A549 (cell line): ENCODE data around the gene MAP3K5. TPM values are rescaled to one million over a fixed set of nuclear protein-coding genes. Genes with fewer than 3 reads are reported as not detected.

Experiments
- ATAC-seq, 2 experiments: fragments of 200-7000 bp in 1 of 2; fragments of >200 bp in 1 of 2; cut with Nextera tagmentation in 1 of 2; cut with Tn5 transposase in 1 of 2; 3 replicates each; pipeline versions ENCODE4 v1.8.0 to v1.9.1; 2018 to 2020; ENCODE audit warnings: mild to moderate bottlenecking in 1 of 2, moderate library complexity in 1 of 2
- CTCF ChIA-PET: fragments of 300-600 bp; sonication (Branson Sonifier 250); formaldehyde crosslinking; extraction: SDS; loops from one replicate; lab custom pipeline; 2021; ENCODE audit warnings: antibody characterized with exemption, inconsistent platforms; lab: Yijun Ruan, JAX
- POLR2A ChIA-PET: fragments of 350-600 bp; formaldehyde crosslinking; extraction: SDS; loops from one replicate; lab custom pipeline; 2021; ENCODE audit warnings: antibody characterized with exemption, inconsistent platforms; lab: Yijun Ruan, JAX
- DNase-seq, 2 experiments: peaks; one replicate each; pipeline versions ENCODE4 v3.0.0 to v3.0.0-alpha.2; 2011 to 2016; ENCODE audit warnings: low read depth in 1 of 2, low spot score in 1 of 2
- FAIRE-seq: peaks from 2 replicates; lab custom pipeline; 2011; peaks lifted over from hg19 to GRCh38; lab: Jason Lieb, UNC
- H3K27ac ChIP-seq, 2 experiments: fragments of >200 bp; sonication (Bioruptor Twin); formaldehyde crosslinking; 3 replicates each; pipeline ENCODE4 v1.5.1; 2016 to 2017
- H3K4me1 ChIP-seq: fragments of >200 bp; sonication (Bioruptor Twin); formaldehyde crosslinking; 3 replicates; pipeline ENCODE4 v1.6.1; 2016
- H3K4me2 ChIP-seq: fragments of >200 bp; sonication (Bioruptor Twin); formaldehyde crosslinking; 3 replicates; pipeline ENCODE4 v1.6.1; 2016
- H3K4me3 ChIP-seq: fragments of >200 bp; sonication (Bioruptor Twin); formaldehyde crosslinking; 3 replicates; pipeline ENCODE4 v1.5.1; 2016
- H3K9me3 ChIP-seq: fragments of >200 bp; sonication (Bioruptor Twin); formaldehyde crosslinking; 3 replicates; pipeline ENCODE4 v1.6.1; 2016
- CBX8 ChIP-seq: fragments of 200-600 bp; sonication (generic); IDR thresholded peaks from 2 replicates; pipeline ENCODE4 v1.6.1; 2016
- CEBPB ChIP-seq, 2 experiments: fragments of >200 bp in 1 of 2; sonication (Bioruptor Twin) in 1 of 2; formaldehyde crosslinking in 1 of 2; IDR thresholded peaks; 2 replicates each; pipeline ENCODE4 v1.6.1; 2012 to 2016
- ESRRA ChIP-seq: fragments of 150-350 bp; IDR thresholded peaks from 2 replicates; pipeline ENCODE4 v1.6.1; 2014; ENCODE audit warnings: mild to moderate bottlenecking, low read length, borderline replicate concordance
- FOSB ChIP-seq: fragments of 250-450 bp; sonication (Bioruptor Pico); IDR thresholded peaks from 2 replicates; pipeline ENCODE4 v1.5.0; 2020; ENCODE audit warnings: mild to moderate bottlenecking, moderate library complexity
- JUN ChIP-seq, 2 experiments: fragments of >200 bp; sonication (Bioruptor Twin); formaldehyde crosslinking; IDR thresholded peaks; 2 replicates in 1 of 2; 3 replicates in 1 of 2; pipeline ENCODE4 v1.6.1; 2016 to 2017
- MYC ChIP-seq: IDR thresholded peaks from 2 replicates; pipeline ENCODE4 v1.6.1; 2012; ENCODE audit warnings: mild to moderate bottlenecking, inconsistent platforms, low read length, improper control_type of control experiment, borderline replicate concordance
- NPAS2 ChIP-seq: fragments of 250-450 bp; sonication (Bioruptor Pico); IDR thresholded peaks from 2 replicates; pipeline ENCODE4 v1.8.0; 2022; ENCODE audit warnings: mild to moderate bottlenecking, moderate library complexity, borderline replicate concordance
- RAD21 ChIP-seq, 2 experiments: fragments of >200 bp in 1 of 2; sonication (Bioruptor Twin) in 1 of 2; formaldehyde crosslinking in 1 of 2; IDR thresholded peaks in 1 of 2; conservative IDR thresholded peaks in 1 of 2; 2 replicates in 1 of 2; 3 replicates in 1 of 2; pipeline ENCODE4 v1.6.1; 2012 to 2018; ENCODE audit warnings: inconsistent platforms in 1 of 2
- RCOR1 ChIP-seq: fragments of 150-350 bp; IDR thresholded peaks from 2 replicates; pipeline ENCODE4 v1.6.1; 2014; ENCODE audit warnings: antibody characterized with exemption, low read length, low read depth
- SREBF2 ChIP-seq: fragments of 450-650 bp; IDR thresholded peaks from 2 replicates; pipeline ENCODE4 v1.6.1; 2014; ENCODE audit warnings: mild to moderate bottlenecking, moderate library complexity
- TFCP2L1 ChIP-seq: fragments of 250-450 bp; sonication (Bioruptor Pico); IDR thresholded peaks from 2 replicates; pipeline ENCODE4 v1.5.0; 2021; ENCODE audit warnings: mild to moderate bottlenecking
- TP53 ChIP-seq: fragments of 250-450 bp; sonication (Bioruptor Pico); IDR thresholded peaks from 2 replicates; pipeline ENCODE4 v1.5.0; 2021; ENCODE audit warnings: mild to moderate bottlenecking, moderate library complexity
- ZC3H11A ChIP-seq: fragments of 450-650 bp; IDR thresholded peaks from 2 replicates; pipeline ENCODE4 v1.6.1; 2014; ENCODE audit warnings: antibody characterized with exemption, mild to moderate bottlenecking
- ZFP36 ChIP-seq: fragments of 450-650 bp; IDR thresholded peaks from 2 replicates; pipeline ENCODE4 v1.6.1; 2014; ENCODE audit warnings: borderline replicate concordance; ENCODE audit not compliant: partially characterized antibody
- WGBS: methylation state at CpG from one replicate; pipeline ENCODE4 v1.1.6; 2017; ENCODE audit errors: missing lambda C conversion rate; 5-methylcytosine and 5-hydroxymethylcytosine counted together
- polyA plus RNA-seq, 4 experiments: library from polyadenylated mRNA; depleted of rRNA in 3 of 4; stranded (reverse); fragments of >200 nt; fragmentation: RNase III in 1 of 4; extraction: RNeasy Plus Mini Kit Qiagen cat#74134 plus additional on column Dnase treatment in 1 of 4; gene quantifications; 2 replicates in 3 of 4; 3 replicates in 1 of 4; pipeline ENCODE4 v1.2.3, GENCODE V29; 2011 to 2017
- TF ChIP-seq, protein P1 (sequence below): IDR thresholded peaks from 2 replicates; pipeline ENCODE4 v1.6.1; 2012; ENCODE audit warnings: low read depth, borderline replicate concordance
- TF ChIP-seq, protein P2 (sequence below): fragments of 250-450 bp; sonication (Bioruptor Pico); IDR thresholded peaks from 2 replicates; pipeline ENCODE4 v1.5.0; 2020; ENCODE audit warnings: low read depth, mild to moderate bottlenecking, moderate library complexity
- TF ChIP-seq, protein P3 (sequence below): fragments of >200 bp; sonication (Bioruptor Twin); formaldehyde crosslinking; IDR thresholded peaks from 3 replicates; pipeline ENCODE4 v1.6.1; 2016
- TF ChIP-seq, protein P4 (sequence below): fragments of >200 bp; sonication (Bioruptor Twin); formaldehyde crosslinking; IDR thresholded peaks from 3 replicates; pipeline ENCODE4 v1.5.1; 2016
- TF ChIP-seq, protein P5 (sequence below): IDR thresholded peaks from 2 replicates; pipeline ENCODE4 v1.6.1; 2012

Gene MAP3K5
- polyA plus RNA-seq, 2 of the 4 experiments (the other 2 are of a cell fraction) = 2.1 to 4.1 TPM

DNA sequence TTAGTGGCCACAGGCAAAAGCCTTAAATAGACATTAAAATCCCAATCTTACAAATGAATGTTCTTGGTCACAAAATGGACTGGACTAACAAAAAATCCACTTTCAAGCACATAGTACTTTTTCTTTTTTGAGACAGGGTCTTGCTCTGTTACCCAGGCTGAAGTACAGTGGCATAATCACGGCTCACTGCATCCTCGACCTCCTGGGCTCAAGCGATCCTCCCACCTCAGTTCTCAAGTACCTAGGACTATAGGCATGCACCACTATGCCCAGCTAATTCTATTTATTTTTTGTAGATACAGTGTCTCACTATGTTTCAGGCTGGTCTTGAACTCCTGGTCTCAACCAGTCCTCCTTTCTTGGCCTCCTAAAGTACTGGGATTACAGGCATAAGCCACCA is 59.4 kb downstream of the MAP3K5 start:
- FAIRE-seq (no peak), ATAC-seq (no peak)
- POLR2A ChIA-PET = no interaction called here

DNA sequence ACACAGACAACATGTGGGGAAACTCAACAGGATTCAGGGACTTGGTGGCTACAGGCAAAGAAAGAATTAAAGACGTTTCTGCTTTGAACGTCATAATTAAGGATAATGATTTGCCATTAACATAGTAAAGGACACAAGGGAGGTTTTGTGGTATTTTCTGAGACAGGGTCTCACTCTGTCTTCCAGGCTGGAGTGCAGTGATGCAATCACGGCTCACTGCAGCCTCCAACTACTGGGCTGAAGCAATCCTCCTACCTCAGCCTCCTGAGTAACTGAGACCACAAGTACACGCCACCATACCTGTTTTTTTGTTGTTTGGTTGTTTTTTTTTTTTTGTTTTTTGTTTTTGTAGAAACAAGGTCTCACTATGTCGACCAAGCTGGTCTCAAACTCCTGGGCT is 62.4 kb downstream of the MAP3K5 start:
- ChIA-PET CTCF (no interaction called here), POLR2A (no interaction called here)
- no peak for ATAC-seq
- Histone ChIP-seq H3K9me3 (no peaks in the 10 kb centered on the region; the same call in 2 of the 3 replicates), H3K4me1 (peaks cover 9% of the 10 kb centered on the region; the same call in 2 of the 3 replicates), H3K4me2 (no peak overlapping the region), H3K4me3 (no peak overlapping the region), H3K27ac (no peak overlapping the region)
- TF ChIP-seq, protein P1, sequence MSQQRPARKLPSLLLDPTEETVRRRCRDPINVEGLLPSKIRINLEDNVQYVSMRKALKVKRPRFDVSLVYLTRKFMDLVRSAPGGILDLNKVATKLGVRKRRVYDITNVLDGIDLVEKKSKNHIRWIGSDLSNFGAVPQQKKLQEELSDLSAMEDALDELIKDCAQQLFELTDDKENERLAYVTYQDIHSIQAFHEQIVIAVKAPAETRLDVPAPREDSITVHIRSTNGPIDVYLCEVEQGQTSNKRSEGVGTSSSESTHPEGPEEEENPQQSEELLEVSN = no peak
- TF ChIP-seq RAD21 (conservative IDR thresholded peaks at IDR 0.05 in 1 of 2, IDR thresholded peaks at IDR 0.05 in 1 of 2) (no peak), ZFP36 (no peak), FOSB (CRISPR knock-in tag) (no peak), TFCP2L1 (no peak), TP53 (CRISPR knock-in tag) (no peak), SREBF2 (no peak), MYC (no peak), NPAS2 (CRISPR knock-in tag) (no peak), JUN (IDR thresholded peaks at IDR 0.05) (no peak)
- TF ChIP-seq, protein P2, sequence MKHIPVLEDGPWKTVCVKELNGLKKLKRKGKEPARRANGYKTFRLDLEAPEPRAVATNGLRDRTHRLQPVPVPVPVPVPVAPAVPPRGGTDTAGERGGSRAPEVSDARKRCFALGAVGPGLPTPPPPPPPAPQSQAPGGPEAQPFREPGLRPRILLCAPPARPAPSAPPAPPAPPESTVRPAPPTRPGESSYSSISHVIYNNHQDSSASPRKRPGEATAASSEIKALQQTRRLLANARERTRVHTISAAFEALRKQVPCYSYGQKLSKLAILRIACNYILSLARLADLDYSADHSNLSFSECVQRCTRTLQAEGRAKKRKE = no peak
- TF ChIP-seq, protein P3, sequence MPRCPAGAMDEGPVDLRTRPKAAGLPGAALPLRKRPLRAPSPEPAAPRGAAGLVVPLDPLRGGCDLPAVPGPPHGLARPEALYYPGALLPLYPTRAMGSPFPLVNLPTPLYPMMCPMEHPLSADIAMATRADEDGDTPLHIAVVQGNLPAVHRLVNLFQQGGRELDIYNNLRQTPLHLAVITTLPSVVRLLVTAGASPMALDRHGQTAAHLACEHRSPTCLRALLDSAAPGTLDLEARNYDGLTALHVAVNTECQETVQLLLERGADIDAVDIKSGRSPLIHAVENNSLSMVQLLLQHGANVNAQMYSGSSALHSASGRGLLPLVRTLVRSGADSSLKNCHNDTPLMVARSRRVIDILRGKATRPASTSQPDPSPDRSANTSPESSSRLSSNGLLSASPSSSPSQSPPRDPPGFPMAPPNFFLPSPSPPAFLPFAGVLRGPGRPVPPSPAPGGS = no peak
- TF ChIP-seq, protein P4, sequence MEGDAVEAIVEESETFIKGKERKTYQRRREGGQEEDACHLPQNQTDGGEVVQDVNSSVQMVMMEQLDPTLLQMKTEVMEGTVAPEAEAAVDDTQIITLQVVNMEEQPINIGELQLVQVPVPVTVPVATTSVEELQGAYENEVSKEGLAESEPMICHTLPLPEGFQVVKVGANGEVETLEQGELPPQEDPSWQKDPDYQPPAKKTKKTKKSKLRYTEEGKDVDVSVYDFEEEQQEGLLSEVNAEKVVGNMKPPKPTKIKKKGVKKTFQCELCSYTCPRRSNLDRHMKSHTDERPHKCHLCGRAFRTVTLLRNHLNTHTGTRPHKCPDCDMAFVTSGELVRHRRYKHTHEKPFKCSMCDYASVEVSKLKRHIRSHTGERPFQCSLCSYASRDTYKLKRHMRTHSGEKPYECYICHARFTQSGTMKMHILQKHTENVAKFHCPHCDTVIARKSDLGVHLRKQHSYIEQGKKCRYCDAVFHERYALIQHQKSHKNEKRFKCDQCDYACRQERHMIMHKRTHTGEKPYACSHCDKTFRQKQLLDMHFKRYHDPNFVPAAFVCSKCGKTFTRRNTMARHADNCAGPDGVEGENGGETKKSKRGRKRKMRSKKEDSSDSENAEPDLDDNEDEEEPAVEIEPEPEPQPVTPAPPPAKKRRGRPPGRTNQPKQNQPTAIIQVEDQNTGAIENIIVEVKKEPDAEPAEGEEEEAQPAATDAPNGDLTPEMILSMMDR = no peak
- DNase-seq = no peak
- FAIRE-seq = no peak
- WGBS = 80% methylated on average over 5 of the region's 5 CpGs

More for the DNA sequence above, 59.4 kb downstream of the MAP3K5 start:
- TF ChIP-seq CBX8 (no peak), FOSB (CRISPR knock-in tag) (no peak), RCOR1 (no peak), ZC3H11A (no peak), ESRRA (no peak), CEBPB (IDR thresholded peaks at IDR 0.05) (no peak)
- TF ChIP-seq, protein P5, sequence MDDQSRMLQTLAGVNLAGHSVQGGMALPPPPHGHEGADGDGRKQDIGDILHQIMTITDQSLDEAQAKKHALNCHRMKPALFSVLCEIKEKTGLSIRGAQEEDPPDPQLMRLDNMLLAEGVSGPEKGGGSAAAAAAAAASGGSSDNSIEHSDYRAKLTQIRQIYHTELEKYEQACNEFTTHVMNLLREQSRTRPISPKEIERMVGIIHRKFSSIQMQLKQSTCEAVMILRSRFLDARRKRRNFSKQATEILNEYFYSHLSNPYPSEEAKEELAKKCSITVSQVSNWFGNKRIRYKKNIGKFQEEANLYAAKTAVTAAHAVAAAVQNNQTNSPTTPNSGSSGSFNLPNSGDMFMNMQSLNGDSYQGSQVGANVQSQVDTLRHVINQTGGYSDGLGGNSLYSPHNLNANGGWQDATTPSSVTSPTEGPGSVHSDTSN = no peak
- CTCF ChIA-PET = interaction anchor here (0.8 kb wide), 1 partner anchor 60 kb away, joined by 3 read pairs; the partner anchor contains the start of gene MAP3K5
- Histone ChIP-seq H3K4me3 (no peak overlapping the region), H3K27ac (no peak overlapping the region), H3K4me1 (no peaks in the 10 kb centered on the region), H3K9me3 (no peaks in the 10 kb centered on the region), H3K4me2 (no peak overlapping the region)
- no peak for DNase-seq
- 94% methylated on average over 3 of the region's 3 CpGs for whole genome bisulfite sequencing
